GM15510 (cell line): ENCODE results near the gene TAGLN.

ENCODE experiments used
- POLR2A ChIP-seq: IDR thresholded peaks from 3 replicates; pipeline ENCODE4 v1.6.1; 2011; ENCODE audit warnings: borderline replicate concordance; ENCODE audit not compliant: insufficient read length; ENCODE audit errors: extremely low read depth

TAGLN gene

DNA sequence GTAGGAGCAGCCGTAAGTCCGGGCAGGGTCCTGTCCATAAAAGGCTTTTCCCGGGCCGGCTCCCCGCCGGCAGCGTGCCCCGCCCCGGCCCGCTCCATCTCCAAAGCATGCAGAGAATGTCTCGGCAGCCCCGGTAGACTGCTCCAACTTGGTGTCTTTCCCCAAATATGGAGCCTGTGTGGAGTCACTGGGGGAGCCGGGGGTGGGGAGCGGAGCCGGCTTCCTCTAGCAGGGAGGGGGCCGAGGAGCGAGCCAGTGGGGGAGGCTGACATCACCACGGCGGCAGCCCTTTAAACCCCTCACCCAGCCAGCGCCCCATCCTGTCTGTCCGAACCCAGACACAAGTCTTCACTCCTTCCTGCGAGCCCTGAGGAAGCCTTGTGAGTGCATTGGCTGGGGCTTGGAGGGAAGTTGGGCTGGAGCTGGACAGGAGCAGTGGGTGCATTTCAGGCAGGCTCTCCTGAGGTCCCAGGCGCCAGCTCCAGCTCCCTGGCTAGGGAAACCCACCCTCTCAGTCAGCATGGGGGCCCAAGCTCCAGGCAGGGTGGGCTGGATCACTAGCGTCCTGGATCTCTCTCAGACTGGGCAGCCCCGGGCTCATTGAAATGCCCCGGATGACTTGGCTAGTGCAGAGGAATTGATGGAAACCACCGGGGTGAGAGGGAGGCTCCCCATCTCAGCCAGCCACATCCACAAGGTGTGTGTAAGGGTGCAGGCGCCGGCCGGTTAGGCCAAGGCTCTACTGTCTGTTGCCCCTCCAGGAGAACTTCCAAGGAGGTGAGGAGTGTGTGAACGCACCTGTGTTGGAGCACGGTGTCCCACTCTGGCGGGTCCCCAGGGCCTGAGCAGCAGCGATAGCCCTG lies at the start of gene TAGLN:
Gene TAGLN (plus strand): TSS at position 318 of the 863 bp plus-strand sequence. CDS start 3,644 bp downstream, outside the sequence.
- TF ChIP-seq POLR2A: no peak

DNA sequence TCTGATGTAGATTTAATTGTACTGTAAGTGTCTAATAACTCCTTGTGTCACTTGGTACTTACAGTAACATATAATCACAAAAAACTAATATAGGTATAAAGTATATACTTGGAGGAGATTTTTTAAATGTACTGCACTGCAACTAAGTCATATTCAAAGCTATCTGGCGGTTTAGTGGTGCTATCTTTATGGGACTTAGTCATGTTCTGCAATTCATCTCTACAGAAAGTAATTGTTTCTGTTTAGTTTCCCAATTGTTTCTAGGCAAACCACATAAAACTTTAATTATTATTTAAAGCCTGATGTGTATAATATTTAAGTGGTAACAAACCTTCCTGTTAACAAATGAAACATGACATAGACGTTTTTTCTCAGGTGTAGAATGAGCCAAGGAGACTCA lies 47.1 kb upstream of the TAGLN start:
- TF ChIP-seq POLR2A: no peak

GRCh38 chr11:117154468-117154867 lies 44.7 kb upstream of the TAGLN start:
- TF ChIP-seq POLR2A: no peak

GRCh38 chr11:117157507-117157906 lies 41.7 kb upstream of the TAGLN start:
- no peak for TF ChIP-seq POLR2A

- TF ChIP-seq POLR2A: no peak
Measured at GRCh38 chr11:117159892-117160291, 39.3 kb upstream of the TAGLN start.

DNA sequence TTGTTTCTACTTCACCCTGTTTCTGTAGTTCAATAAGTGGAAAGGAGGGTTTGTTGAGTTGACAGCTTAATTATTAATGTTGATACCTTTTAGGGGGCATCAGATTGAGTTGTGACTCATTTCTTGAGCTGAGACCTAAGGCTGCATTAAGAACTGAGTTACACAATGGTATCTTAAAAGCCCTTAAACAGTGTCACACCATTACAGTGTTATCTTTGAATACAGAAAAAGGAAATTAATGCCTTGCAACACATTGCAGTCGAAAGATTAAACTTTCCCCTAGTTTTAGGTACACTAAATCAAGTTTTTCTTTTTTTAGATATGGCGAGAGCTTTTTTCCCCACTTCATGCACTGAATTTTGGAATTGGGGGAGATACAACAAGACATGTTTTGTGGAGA lies 38.3 kb upstream of the TAGLN start:
- no peak for TF ChIP-seq POLR2A

GRCh38 chr11:117166491-117166890 lies 32.7 kb upstream of the TAGLN start:
- TF ChIP-seq POLR2A: no peak

GRCh38 chr11:117169736-117170135 lies 29.4 kb upstream of the TAGLN start:
- no peak for TF ChIP-seq POLR2A

- no peak for TF ChIP-seq POLR2A
Measured at GRCh38 chr11:117170210-117170609, 29.0 kb upstream of the TAGLN start.

GRCh38 chr11:117171007-117171403 lies 28.2 kb upstream of the TAGLN start:
- no peak for TF ChIP-seq POLR2A

GRCh38 chr11:117171404-117172061 lies 27.6 kb upstream of the TAGLN start:
- TF ChIP-seq POLR2A: no peak

GRCh38 chr11:117172724-117173421 lies 26.3 kb upstream of the TAGLN start:
- no peak for TF ChIP-seq POLR2A

GRCh38 chr11:117175104-117175503 lies 24.1 kb upstream of the TAGLN start:
- no peak for TF ChIP-seq POLR2A

GRCh38 chr11:117175781-117176180 lies 23.4 kb upstream of the TAGLN start:
- no peak for TF ChIP-seq POLR2A

- no peak for TF ChIP-seq POLR2A
Measured at GRCh38 chr11:117176186-117176585, 23.0 kb upstream of the TAGLN start.
